Neural crest cell (in vitro differentiated cells): ENCODE results near the gene LRRC7. TPM values are rescaled to one million over a fixed set of nuclear protein-coding genes. Genes with fewer than 3 reads are reported as not detected.

ENCODE experiments used
- DNase-seq: peaks from one replicate; pipeline ENCODE4 v3.0.0; 2021; ENCODE audit warnings: low read depth, mixed read lengths, low spot score
- H3K27ac Mint-ChIP-seq: one replicate; pipeline ENCODE4 v1.8.0; 2021; ENCODE audit warnings: mild to moderate bottlenecking, mixed read lengths; ENCODE audit not compliant: unreplicated experiment
- H3K27me3 Mint-ChIP-seq: 2 replicates; pipeline ENCODE4 v1.8.0; 2021; ENCODE audit warnings: low read depth, mild to moderate bottlenecking, mixed read lengths
- H3K36me3 Mint-ChIP-seq: 2 replicates; pipeline ENCODE4 v1.8.0; 2021; ENCODE audit warnings: low read depth, mild to moderate bottlenecking, mixed read lengths
- H3K4me1 Mint-ChIP-seq: 2 replicates; pipeline ENCODE4 v1.8.0; 2021; ENCODE audit warnings: mixed read lengths
- H3K4me3 Mint-ChIP-seq: one replicate; pipeline ENCODE4 v1.8.0; 2021; ENCODE audit warnings: mild to moderate bottlenecking, mixed read lengths
- H3K9me3 Mint-ChIP-seq: 2 replicates; pipeline ENCODE4 v1.8.0; 2021; ENCODE audit warnings: mixed read lengths
- CTCF ChIP-seq: fragments of 200-600 bp; sonication (generic); conservative IDR thresholded peaks from 2 replicates; pipeline ENCODE4 v1.5.0; 2021; ENCODE audit warnings: antibody characterized with exemption, mild to moderate bottlenecking
- total RNA-seq: library from RNA; stranded (reverse); gene quantifications from 2 replicates; pipeline ENCODE4 v1.2.1, GENCODE V29; 2021

The LRRC7 gene
- total RNA-seq, 1 donor from 2014 or later, result 2.4 TPM

- no peaks in the 10 kb centered on the region for H3K9me3 Mint-ChIP-seq
- H3K4me1 Mint-ChIP-seq, result no peaks in the 10 kb centered on the region
- DNase-seq, result no peak
- TF ChIP-seq CTCF, result no peak
- no peak overlapping the region for H3K27ac Mint-ChIP-seq
- no peaks in the 10 kb centered on the region for H3K27me3 Mint-ChIP-seq
- H3K4me3 Mint-ChIP-seq, result no peak overlapping the region
- H3K36me3 Mint-ChIP-seq, result no peaks in the 10 kb centered on the region
These were observed 198.2 kb downstream of the LRRC7 start for GRCh38 chr1:69765951-69766350.

GRCh38 chr1:69766431-69767180 lies 198.9 kb downstream of the LRRC7 start:
- Mint-ChIP-seq H3K36me3 (no peaks in the 10 kb centered on the region), H3K4me3 (no peak overlapping the region), H3K27ac (no peak overlapping the region), H3K9me3 (no peaks in the 10 kb centered on the region), H3K27me3 (no peaks in the 10 kb centered on the region), H3K4me1 (no peaks in the 10 kb centered on the region)
- no peak for DNase-seq
- no peak for TF ChIP-seq CTCF

- H3K9me3 Mint-ChIP-seq, result no peaks in the 10 kb centered on the region
- TF ChIP-seq CTCF, result no peak
- peaks cover 5% of the 10 kb centered on the region for H3K4me1 Mint-ChIP-seq
- no peak overlapping the region for H3K4me3 Mint-ChIP-seq
- no peak for DNase-seq
- no peak overlapping the region for H3K27ac Mint-ChIP-seq
- peaks cover 3% of the 10 kb centered on the region for H3K27me3 Mint-ChIP-seq
- H3K36me3 Mint-ChIP-seq, result no peaks in the 10 kb centered on the region
These were observed 208.8 kb downstream of the LRRC7 start for GRCh38 chr1:69776555-69776954.

- no peak for DNase-seq
- Mint-ChIP-seq H3K36me3 (no peaks in the 10 kb centered on the region), H3K9me3 (no peaks in the 10 kb centered on the region), H3K4me1 (peaks cover 5% of the 10 kb centered on the region), H3K27me3 (peaks cover 3% of the 10 kb centered on the region), H3K27ac (no peak overlapping the region), H3K4me3 (no peak overlapping the region)
- TF ChIP-seq CTCF, result no peak
These were observed 209.7 kb downstream of the LRRC7 start for GRCh38 chr1:69777423-69777822.

GRCh38 chr1:69777971-69778370 lies 210.2 kb downstream of the LRRC7 start:
- Mint-ChIP-seq H3K4me1 (peaks cover 5% of the 10 kb centered on the region), H3K36me3 (no peaks in the 10 kb centered on the region)

More at GRCh38 chr1:69777971-69778370, 210.2 kb downstream of the LRRC7 start:
- Mint-ChIP-seq H3K4me3 (no peak overlapping the region), H3K27me3 (peaks cover 3% of the 10 kb centered on the region), H3K27ac (no peak overlapping the region), H3K9me3 (no peaks in the 10 kb centered on the region)
- no peak for DNase-seq
- no peak for TF ChIP-seq CTCF
